MM.1S (cell line): ENCODE data around the gene MAP3K5.

Source experiments
- CTCF ChIP-seq: fragments of 300-600 bp; sonication (generic); IDR thresholded peaks from 2 replicates; pipeline ENCODE4 v1.5.1; 2016; ENCODE audit warnings: antibody characterized with exemption, low read length, mixed read lengths
- EZH2phosphoT487 ChIP-seq: fragments of 300-600 bp; sonication (generic); IDR thresholded peaks from 2 replicates; pipeline ENCODE4 v1.6.1; 2018; ENCODE audit warnings: antibody characterized with exemption, low read length

GRCh38 chr6:136550045-136550329, 242.3 kb downstream of the MAP3K5 start:
- no peak for TF ChIP-seq CTCF
- no peak for TF ChIP-seq EZH2phosphoT487
